HG03103 (cell line): ENCODE results near the gene GORAB.

Experiments
- ATAC-seq: cut with Tn5 transposase; IDR thresholded peaks from one replicate; pipeline ENCODE4 v1.9.1; 2021; ENCODE audit warnings: low read depth; ENCODE audit not compliant: unreplicated experiment

Gene GORAB

GRCh38 chr1:170531758-170532657 lies at the start of gene GORAB:
GORAB (plus strand) TSS chr1:170532166; CDS start chr1:170532224, 58 bp downstream.
- peak; percentile 98 for ATAC-seq

GRCh38 chr1:170483051-170483450 lies 48.9 kb upstream of the GORAB start:
- ATAC-seq: no peak

DNA sequence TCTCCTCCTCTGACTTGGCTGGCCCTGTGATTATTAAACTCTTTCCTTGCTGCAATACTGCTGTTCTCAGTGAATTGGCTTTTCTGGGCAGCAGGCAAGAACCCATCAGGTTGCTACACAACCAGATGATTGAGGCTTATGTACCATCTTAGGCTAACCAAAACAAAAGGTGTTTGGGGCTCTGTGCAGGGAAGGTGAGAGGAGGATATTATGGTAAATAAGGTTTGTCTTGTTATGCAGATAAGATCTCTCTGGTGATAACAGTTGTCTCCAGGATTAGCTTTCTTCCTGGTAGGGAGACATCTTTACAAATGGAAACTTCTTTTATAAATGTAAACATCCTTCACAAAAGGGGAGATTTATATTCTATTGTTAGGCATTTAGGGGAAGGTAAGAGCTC lies 44.5 kb upstream of the GORAB start:
- ATAC-seq: no peak

GRCh38 chr1:170491291-170491690 lies 40.7 kb upstream of the GORAB start:
- no peak for ATAC-seq

DNA sequence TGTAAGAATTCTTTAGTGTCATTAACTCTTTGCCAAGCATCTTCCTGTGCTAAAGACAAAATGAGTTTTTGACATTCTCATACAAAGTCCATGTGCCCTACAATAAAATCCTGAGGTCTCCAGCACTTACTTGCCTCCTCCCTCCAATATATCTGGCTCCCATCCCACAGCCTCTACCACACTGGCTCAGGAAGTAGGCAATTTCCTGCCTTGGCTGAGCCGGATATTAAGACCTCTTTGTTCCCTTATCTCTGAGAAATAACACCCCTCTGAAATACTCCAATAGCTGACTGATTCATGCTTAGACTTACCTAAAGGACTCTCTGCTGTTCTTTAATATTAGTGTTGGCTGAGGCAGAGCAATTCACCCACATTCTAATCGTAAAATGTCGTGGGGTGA lies 37.6 kb upstream of the GORAB start:
- no peak for ATAC-seq

DNA sequence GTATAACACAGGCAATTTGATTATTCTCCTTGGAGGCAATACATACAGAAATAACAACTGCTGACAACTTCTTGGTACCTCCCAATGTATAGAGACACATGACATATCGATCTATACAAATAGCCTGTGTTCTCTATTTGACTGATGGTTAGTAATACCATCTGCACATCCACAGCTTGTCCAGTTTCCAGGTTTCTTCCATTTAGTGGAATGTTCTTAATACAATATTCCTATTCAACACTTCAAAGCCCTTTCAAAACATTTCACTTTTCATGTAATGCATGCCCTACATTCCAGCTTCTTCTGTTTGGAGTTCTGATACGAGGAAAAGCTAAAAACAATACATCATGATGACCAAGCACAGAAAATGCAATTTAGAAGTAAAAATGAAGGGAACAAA lies 37.0 kb upstream of the GORAB start:
- no peak for ATAC-seq

DNA sequence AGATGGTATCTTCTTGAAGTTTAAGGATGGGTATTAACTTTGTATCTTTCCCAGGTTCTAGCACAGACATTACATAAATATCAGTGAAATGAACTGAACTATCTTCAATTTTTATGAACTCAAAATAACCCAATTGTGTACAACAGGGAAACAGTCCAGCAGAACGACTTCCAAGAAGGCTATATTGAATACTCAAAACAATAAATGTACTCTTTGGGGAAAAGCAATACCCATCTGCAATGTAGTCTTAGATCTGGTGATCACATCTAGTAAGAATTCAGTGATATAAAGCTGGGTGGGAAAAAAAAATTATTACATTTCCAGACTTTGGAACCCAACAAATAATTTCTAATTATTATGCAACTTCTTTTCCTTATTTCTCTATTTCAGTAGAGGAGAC lies 33.1 kb upstream of the GORAB start:
- no peak for ATAC-seq

DNA sequence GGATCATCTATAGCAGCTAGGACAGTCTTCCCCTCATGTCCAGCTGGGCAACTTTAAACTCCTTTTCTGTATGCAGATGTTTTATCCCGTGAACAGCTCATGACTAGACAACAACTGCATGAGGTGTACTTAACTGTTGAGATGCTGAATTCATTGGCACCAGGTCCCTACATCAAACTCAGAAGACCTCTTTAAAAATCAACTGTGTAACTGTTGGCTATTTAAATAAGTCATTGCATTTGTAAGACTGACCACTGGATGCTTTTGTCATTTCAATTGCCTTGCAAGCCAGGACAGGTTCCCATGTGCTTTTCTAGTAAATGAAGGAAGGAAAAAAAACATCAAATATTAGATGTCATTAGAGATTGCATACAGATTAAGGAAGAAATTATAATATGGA lies 28.3 kb upstream of the GORAB start:
- ATAC-seq: no peak

GRCh38 chr1:170510163-170510562 lies 21.8 kb upstream of the GORAB start:
- ATAC-seq: no peak

DNA sequence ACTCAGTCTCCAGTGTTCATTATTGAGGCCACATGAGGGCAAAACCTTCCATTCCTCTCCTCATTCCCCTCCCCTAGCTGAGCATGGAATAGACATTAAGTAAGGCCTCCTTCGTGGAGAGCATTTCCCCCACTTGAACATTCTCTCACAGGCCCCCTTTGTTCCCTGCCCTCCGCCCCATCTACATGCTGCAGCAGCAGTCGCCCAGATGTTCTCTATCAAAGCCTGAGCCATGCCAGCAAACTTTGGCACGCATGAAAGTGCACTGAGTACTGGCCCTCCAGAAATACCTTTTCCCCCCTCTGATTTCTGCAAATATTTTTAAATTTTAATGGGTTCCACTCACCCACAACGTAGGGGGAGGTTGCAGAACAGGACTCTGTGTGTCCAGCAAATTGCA lies 20.9 kb upstream of the GORAB start:
- ATAC-seq: no peak

- ATAC-seq: no peak
Measured at GRCh38 chr1:170513138-170513537, 18.8 kb upstream of the GORAB start.

- no peak for ATAC-seq
Measured at GRCh38 chr1:170518185-170518834, 13.7 kb upstream of the GORAB start.

DNA sequence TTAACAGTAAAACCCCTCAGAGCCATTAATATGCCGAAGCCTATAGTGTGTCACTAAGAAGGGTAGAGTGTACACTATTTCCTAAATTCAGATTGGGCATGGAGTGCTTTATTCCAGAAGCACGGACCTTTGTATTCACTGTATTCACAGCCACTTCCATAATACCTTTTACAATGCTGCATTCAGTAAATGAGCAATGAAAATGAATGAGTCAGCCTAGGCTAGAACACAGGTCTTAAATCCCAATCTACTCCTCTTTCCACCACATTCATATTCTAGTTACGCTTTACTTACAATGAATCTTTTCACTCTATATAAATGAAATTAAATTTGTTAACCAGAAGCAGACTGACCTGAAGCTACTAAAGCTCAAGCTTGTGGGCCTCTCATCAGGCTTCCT lies 13.0 kb upstream of the GORAB start:
- ATAC-seq: no peak

DNA sequence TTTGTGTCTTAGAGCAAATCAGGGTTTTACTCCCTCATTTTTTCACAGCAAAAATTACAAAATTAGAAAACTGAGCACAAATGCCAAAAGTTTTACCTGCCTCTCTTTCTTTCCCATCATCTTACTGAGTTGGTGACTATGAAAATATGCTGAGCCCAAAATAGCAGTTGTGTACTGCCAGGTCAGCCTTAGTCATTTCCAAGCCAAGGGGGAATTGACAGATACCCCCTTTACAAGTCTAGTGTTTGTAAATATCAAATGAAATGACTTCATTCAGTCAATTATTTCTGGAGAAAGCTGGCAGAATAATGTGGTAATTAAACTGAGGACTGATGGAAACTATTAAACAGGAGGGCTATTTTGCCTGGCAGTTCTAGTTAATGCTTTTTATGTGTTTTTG lies 11.4 kb upstream of the GORAB start:
- no peak for ATAC-seq

DNA sequence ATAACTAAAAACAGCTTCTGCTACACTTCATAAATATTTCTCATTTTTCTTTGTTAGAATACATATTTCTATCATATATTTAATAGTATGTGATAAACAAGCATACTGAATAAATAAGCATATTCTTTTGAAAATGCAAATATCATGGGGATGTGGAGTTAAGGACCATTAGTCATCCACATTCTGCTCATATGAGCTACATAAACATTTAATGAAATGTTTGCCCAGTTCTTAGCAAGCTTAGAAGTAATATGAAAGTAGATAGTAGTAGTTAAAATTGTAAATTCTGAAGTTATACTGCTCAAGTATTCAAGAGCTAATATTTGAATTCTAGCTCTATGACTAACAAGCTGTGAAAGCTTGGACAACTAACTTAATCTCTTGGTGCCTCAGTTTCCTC lies 10.1 kb upstream of the GORAB start:
- ATAC-seq: no peak

- ATAC-seq: no peak
Measured at GRCh38 chr1:170530972-170531757, 801 bp upstream of the GORAB start.

DNA sequence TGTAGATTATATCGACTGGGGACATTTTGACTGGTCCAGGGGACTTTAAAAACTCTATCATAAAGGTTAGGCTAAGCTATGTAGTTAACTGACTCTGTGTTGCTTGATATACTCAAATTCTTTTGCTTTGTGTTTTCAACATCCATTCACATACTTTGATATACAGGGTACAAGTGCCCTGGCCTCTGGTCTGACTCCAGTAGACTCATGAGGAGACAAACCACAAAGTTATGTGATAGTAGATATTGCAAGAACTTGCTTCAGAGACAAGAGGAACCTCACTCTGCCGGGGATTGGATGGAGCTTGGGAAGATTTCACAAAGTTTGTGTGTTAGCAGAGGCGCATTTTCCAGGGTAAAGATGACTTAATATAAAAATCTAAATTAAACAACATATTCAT lies 1.3 kb downstream of the GORAB start:
- ATAC-seq: no peak

DNA sequence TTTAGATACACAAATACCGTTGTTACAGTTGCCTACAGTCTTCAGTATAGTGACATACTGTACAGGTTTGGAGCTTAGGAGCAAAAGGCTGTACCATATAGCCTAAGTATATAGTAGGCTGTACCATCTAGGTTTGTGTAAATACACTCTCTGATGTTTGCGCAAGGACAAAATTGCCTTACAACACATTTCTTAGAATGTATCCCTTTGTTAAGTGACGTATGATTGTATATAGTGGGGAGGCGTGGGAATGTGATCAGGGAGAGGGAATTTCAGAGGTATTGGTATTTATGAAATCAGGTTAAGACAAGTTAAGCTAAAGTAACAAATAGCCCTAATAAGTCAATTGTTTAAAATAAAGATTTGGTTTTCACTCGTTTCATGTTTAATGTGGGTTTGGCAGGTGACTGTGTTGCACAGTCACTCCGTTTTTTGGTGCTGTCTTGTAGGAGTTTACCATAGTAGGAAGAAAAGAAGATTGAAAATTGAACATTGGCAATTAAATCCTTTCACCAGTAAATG lies 2.7 kb downstream of the GORAB start:
- ATAC-seq: no peak

DNA sequence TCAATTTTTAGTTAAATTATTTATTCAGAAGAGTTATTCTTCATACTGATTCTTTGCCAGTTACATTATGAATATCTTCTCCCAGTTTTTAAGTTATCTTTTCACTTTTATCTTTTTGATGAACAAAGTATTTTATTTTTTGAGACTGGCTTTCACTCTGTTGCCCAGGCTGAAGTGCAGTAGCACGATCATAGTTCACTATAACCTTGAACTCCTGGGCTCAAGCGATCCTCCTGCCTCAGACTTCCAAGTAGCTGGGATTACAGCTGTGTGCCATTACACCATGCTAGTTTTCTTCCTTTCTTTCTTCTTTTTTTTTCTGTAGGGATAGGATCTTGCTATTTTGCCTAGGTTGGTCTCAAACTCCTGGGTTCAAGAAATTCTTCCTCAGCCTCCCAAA lies 3.5 kb downstream of the GORAB start:
- ATAC-seq: no peak

DNA sequence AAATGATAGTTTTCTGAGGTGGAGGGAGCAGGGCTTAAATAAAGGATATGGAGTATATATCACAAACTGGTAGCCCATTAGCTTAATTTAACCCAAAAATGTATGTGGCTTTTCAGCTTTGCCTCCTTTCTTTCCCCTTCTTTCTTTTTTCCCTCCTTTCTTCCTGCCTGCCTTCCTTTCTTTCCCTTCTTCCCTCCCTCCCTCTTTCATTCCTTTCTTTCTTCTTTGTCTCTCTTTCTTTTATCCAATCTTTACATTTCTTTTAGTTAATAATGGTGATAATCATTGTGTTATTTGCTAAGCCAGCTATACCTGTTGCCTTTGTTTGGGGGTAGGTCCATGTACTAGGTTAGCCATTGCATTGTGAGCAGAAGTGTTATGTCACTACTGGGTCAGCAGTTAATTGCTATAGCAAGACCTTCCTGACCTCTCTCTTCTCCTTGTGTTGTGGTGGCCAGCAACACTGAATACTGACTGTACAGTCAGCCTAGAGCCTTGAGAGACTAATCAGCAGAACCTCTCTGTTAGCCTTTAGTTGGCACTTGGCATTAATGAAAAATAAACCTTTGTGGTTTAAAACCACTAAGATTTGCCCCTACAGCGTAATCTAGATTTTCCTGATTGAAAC lies 5.1 kb downstream of the GORAB start:
- no peak for ATAC-seq
